Measurements from ENCODE around the gene CCDC177. TPM values are rescaled to one million over a fixed set of nuclear protein-coding genes. Genes with fewer than 3 reads are reported as not detected.

The CCDC177 gene
- total and polyA plus RNA-seq, 2 experiments from 2014 or later, result 0.23 TPM; not detected in 1

GRCh38 chr14:69620211-69620611 is 45.5 kb upstream of the CCDC177 start:
- TF ChIP-seq EZH2 (IDR thresholded peaks at IDR 0.05; ENCODE audit: borderline replicate concordance) (no peak), CTCF (IDR thresholded peaks at IDR 0.05; ENCODE audit: poor library complexity) (no peak), EZH2phosphoT487 (IDR thresholded peaks at IDR 0.05; ENCODE audit: low read depth, severe bottlenecking, unreplicated experiment) (no peak)
- H4K20me1 ChIP-seq (ENCODE audit: insufficient read depth, poor library complexity, severe bottlenecking), result peaks cover 72% of the 10 kb centered on the region
- no peak overlapping the region for H3K4me2 ChIP-seq
- no peaks in the 10 kb centered on the region for H3K9me2 ChIP-seq (replicated peaks; ENCODE audit: insufficient read depth)
- H3K27me3 ChIP-seq, result no peaks in the 10 kb centered on the region
- no peaks in the 10 kb centered on the region for H3K9me3 ChIP-seq (ENCODE audit: low read depth)
- DNase-seq (ENCODE audit: low spot score), result no peak
- H3K4me1 ChIP-seq (ENCODE audit: insufficient read depth), result peaks cover 24% of the 10 kb centered on the region
- no peak overlapping the region for H2AFZ ChIP-seq
- no peak overlapping the region for H3K4me3 ChIP-seq
- no peak overlapping the region for H3K27ac ChIP-seq
- 83% methylated on average over 5 of the region's 5 CpGs for whole genome bisulfite sequencing (ENCODE audit: low lambda C conversion rate, missing lambda C conversion rate)
- no peaks in the 10 kb centered on the region for H3K36me3 ChIP-seq (replicated peaks; ENCODE audit: insufficient read depth, low read depth)
- H3K79me2 ChIP-seq, result peaks cover 100% of the 10 kb centered on the region

GRCh38 chr14:69619012-69619411 is 44.3 kb upstream of the CCDC177 start:
- no peaks in the 10 kb centered on the region for H3K9me3 ChIP-seq (ENCODE audit: low read depth)
- H3K27me3 ChIP-seq, result no peaks in the 10 kb centered on the region
- H2AFZ ChIP-seq, result no peak overlapping the region
- no peaks in the 10 kb centered on the region for H3K9me2 ChIP-seq (replicated peaks; ENCODE audit: insufficient read depth)
- no peak overlapping the region for H3K4me3 ChIP-seq
- H3K4me1 ChIP-seq (ENCODE audit: insufficient read depth), result peaks cover 33% of the 10 kb centered on the region
- peaks cover 79% of the 10 kb centered on the region for H4K20me1 ChIP-seq (ENCODE audit: insufficient read depth, poor library complexity, severe bottlenecking)
- H3K36me3 ChIP-seq (replicated peaks; ENCODE audit: insufficient read depth, low read depth), result no peaks in the 10 kb centered on the region
- no peak overlapping the region for H3K4me2 ChIP-seq
- H3K27ac ChIP-seq, result no peak overlapping the region
- no peak for DNase-seq (ENCODE audit: low spot score)
- H3K79me2 ChIP-seq, result peaks cover 100% of the 10 kb centered on the region
- TF ChIP-seq EZH2phosphoT487 (IDR thresholded peaks at IDR 0.05; ENCODE audit: low read depth, severe bottlenecking, unreplicated experiment), result no peak
- no peak for TF ChIP-seq EZH2 (IDR thresholded peaks at IDR 0.05; ENCODE audit: borderline replicate concordance)
- no peak for TF ChIP-seq CTCF (IDR thresholded peaks at IDR 0.05; ENCODE audit: poor library complexity)
- WGBS (ENCODE audit: low lambda C conversion rate, missing lambda C conversion rate), result 96% methylated on average over 4 of the region's 4 CpGs

- H3K4me2 ChIP-seq, result no peak overlapping the region
- 100% methylated on average over 1 of the region's 1 CpG for WGBS (ENCODE audit: low lambda C conversion rate, missing lambda C conversion rate)
- H3K27me3 ChIP-seq, result no peaks in the 10 kb centered on the region
- DNase-seq (ENCODE audit: low spot score), result no peak
- H3K9me3 ChIP-seq (ENCODE audit: low read depth), result no peaks in the 10 kb centered on the region
- peaks cover 100% of the 10 kb centered on the region for H3K79me2 ChIP-seq
- no peak overlapping the region for H3K27ac ChIP-seq
- no peak overlapping the region for H3K4me3 ChIP-seq
- H4K20me1 ChIP-seq (ENCODE audit: insufficient read depth, poor library complexity, severe bottlenecking), result peaks cover 79% of the 10 kb centered on the region
- H2AFZ ChIP-seq, result no peak overlapping the region
- H3K36me3 ChIP-seq (replicated peaks; ENCODE audit: insufficient read depth, low read depth), result no peaks in the 10 kb centered on the region
- no peak for TF ChIP-seq CTCF (IDR thresholded peaks at IDR 0.05; ENCODE audit: poor library complexity)
- TF ChIP-seq EZH2phosphoT487 (IDR thresholded peaks at IDR 0.05; ENCODE audit: low read depth, severe bottlenecking, unreplicated experiment), result no peak
- no peak for TF ChIP-seq EZH2 (IDR thresholded peaks at IDR 0.05; ENCODE audit: borderline replicate concordance)
- H3K4me1 ChIP-seq (ENCODE audit: insufficient read depth), result peaks cover 41% of the 10 kb centered on the region
- no peaks in the 10 kb centered on the region for H3K9me2 ChIP-seq (replicated peaks; ENCODE audit: insufficient read depth)
Observed at GRCh38 chr14:69617796-69618195, 43.1 kb upstream of the CCDC177 start.

- no peak for DNase-seq (ENCODE audit: low spot score)
- H3K79me2 ChIP-seq, result peaks cover 94% of the 10 kb centered on the region
- TF ChIP-seq CTCF (IDR thresholded peaks at IDR 0.05; ENCODE audit: poor library complexity) (no peak), EZH2phosphoT487 (IDR thresholded peaks at IDR 0.05; ENCODE audit: low read depth, severe bottlenecking, unreplicated experiment) (no peak), EZH2 (IDR thresholded peaks at IDR 0.05; ENCODE audit: borderline replicate concordance) (no peak)
- 38% methylated on average over 1 of the region's 1 CpG for WGBS (ENCODE audit: low lambda C conversion rate, missing lambda C conversion rate)
- H3K36me3 ChIP-seq (replicated peaks; ENCODE audit: insufficient read depth, low read depth), result no peaks in the 10 kb centered on the region
- H3K9me3 ChIP-seq (ENCODE audit: low read depth), result no peaks in the 10 kb centered on the region
- no peaks in the 10 kb centered on the region for H3K9me2 ChIP-seq (replicated peaks; ENCODE audit: insufficient read depth)
- peaks cover 72% of the 10 kb centered on the region for H4K20me1 ChIP-seq (ENCODE audit: insufficient read depth, poor library complexity, severe bottlenecking)
- H3K27me3 ChIP-seq, result no peaks in the 10 kb centered on the region
- H3K27ac ChIP-seq, result peak overlapping the region; percentile 83
- H3K4me2 ChIP-seq, result peak overlapping the region; percentile 93
- H3K4me1 ChIP-seq (ENCODE audit: insufficient read depth), result peaks cover 41% of the 10 kb centered on the region
- H3K4me3 ChIP-seq, result peak overlapping the region; percentile 46
- H2AFZ ChIP-seq, result no peak overlapping the region
Observed at GRCh38 chr14:69616408-69616773, 41.7 kb upstream of the CCDC177 start.

Data from hepatocyte (in vitro differentiated cells).